ENCODE data around the gene OMA1.
A peak's percentile ranks its signal among the peaks of the same experiment; 100 is the strongest.
"Not testable (repeated sequence)": the region's sequence is repeated elsewhere in the genome, so short reads cannot be mapped to it uniquely, and the experiment has no call there.

OMA1 gene

GRCh38 chr1:58582143-58582542 lies 35.6 kb upstream of the OMA1 start:
- not testable (repeated sequence) for H2AK5ac ChIP-seq (ENCODE audit: low read length); H2BK120ac ChIP-seq (ENCODE audit: insufficient read depth, low read length, poor library complexity); H3K14ac ChIP-seq (ENCODE audit: low read length); H3K79me2 ChIP-seq (ENCODE audit: control insufficient read depth, insufficient read depth, low read length, poor library complexity); H3K9ac ChIP-seq (ENCODE audit: low read length); DNase-seq; H3K4me1 ChIP-seq (ENCODE audit: control insufficient read depth in 1 of 2, insufficient read depth in 2 of 2, low read length in 2 of 2); H3K27me3 ChIP-seq (ENCODE audit: insufficient read depth, low read length); H2BK12ac ChIP-seq (ENCODE audit: low read length); H3K4me2 ChIP-seq (ENCODE audit: low read length); H3K4me3 ChIP-seq (ENCODE audit: low read depth, low read length); H3K27ac ChIP-seq (ENCODE audit: low read depth, low read length); H3K4ac ChIP-seq (ENCODE audit: low read depth, low read length); H2BK5ac ChIP-seq (ENCODE audit: low read depth, low read length, poor library complexity); H3K36me3 ChIP-seq (ENCODE audit: control insufficient read depth in 1 of 2, insufficient read depth in 2 of 2, low read length in 2 of 2); H3K23ac ChIP-seq (ENCODE audit: low read length); H3K18ac ChIP-seq (ENCODE audit: low read length); H4K91ac ChIP-seq (ENCODE audit: low read depth, low read length); H4K12ac ChIP-seq (ENCODE audit: low read depth, low read length); H2AFZ ChIP-seq (ENCODE audit: insufficient read depth, low read length, poor library complexity); H4K8ac ChIP-seq (ENCODE audit: low read depth, low read length); H3K79me1 ChIP-seq (ENCODE audit: low read length); H3K9me3 ChIP-seq (ENCODE audit: insufficient read depth, low read depth, low read length)
- WGBS (ENCODE audit: extremely low coverage, insufficient coverage, insufficient read length): no CpG with 5 or more reads among the region's 1 CpG

DNA sequence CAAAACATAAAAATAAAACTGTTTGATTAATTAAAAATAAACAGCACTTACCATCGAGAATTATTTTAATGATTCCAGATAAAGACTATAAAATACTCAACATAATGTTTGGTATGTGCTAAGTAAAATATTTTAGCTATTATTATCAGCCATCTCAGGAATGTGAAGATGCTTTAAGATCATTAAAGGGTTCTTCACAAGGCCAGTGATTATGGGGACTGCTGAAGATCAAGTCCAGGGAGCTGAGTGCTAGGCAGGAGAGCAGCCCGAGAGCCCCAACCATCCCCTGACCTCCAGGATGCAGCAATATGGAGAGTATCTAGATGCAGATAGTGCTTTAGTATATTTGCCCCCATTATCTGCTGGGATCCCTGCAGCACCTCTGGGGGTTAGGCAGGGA lies 35.1 kb upstream of the OMA1 start:
- no peak overlapping the region for H3K9ac ChIP-seq (ENCODE audit: low read length)
- no peak overlapping the region for H2AFZ ChIP-seq (ENCODE audit: insufficient read depth, low read length, poor library complexity)
- H3K18ac ChIP-seq (ENCODE audit: low read length): no peak overlapping the region
- no peak overlapping the region for H2BK12ac ChIP-seq (ENCODE audit: low read length)
- DNase-seq: no peak
- no peak overlapping the region for H2BK120ac ChIP-seq (ENCODE audit: insufficient read depth, low read length, poor library complexity)
- H3K23ac ChIP-seq (ENCODE audit: low read length): no peak overlapping the region
- H3K4me3 ChIP-seq (ENCODE audit: low read depth, low read length): no peak overlapping the region
- no peak overlapping the region for H3K4me2 ChIP-seq (ENCODE audit: low read length)
- H3K27ac ChIP-seq (ENCODE audit: low read depth, low read length): no peak overlapping the region
- no peak overlapping the region for H4K91ac ChIP-seq (ENCODE audit: low read depth, low read length)
- H3K79me1 ChIP-seq (ENCODE audit: low read length): peaks cover 6% of the 10 kb centered on the region
- no peaks in the 10 kb centered on the region for H3K27me3 ChIP-seq (ENCODE audit: insufficient read depth, low read length)
- H2AK5ac ChIP-seq (ENCODE audit: low read length): no peak overlapping the region
- no peak overlapping the region for H3K14ac ChIP-seq (ENCODE audit: low read length)
- peaks cover 12 to 14% of the 10 kb centered on the region in 2 experiments for H3K4me1 ChIP-seq (ENCODE audit: control insufficient read depth in 1 of 2, insufficient read depth in 2 of 2, low read length in 2 of 2)
- H3K9me3 ChIP-seq (ENCODE audit: insufficient read depth, low read depth, low read length): peaks cover under 1% of the 10 kb centered on the region
- H3K36me3 ChIP-seq (ENCODE audit: control insufficient read depth in 1 of 2, insufficient read depth in 2 of 2, low read length in 2 of 2): no peaks in the 10 kb centered on the region
- H4K12ac ChIP-seq (ENCODE audit: low read depth, low read length): no peak overlapping the region
- no peak overlapping the region for H3K4ac ChIP-seq (ENCODE audit: low read depth, low read length)
- no peak overlapping the region for H2BK5ac ChIP-seq (ENCODE audit: low read depth, low read length, poor library complexity)
- peaks cover 3% of the 10 kb centered on the region for H3K79me2 ChIP-seq (ENCODE audit: control insufficient read depth, insufficient read depth, low read length, poor library complexity)
- no peak overlapping the region for H4K8ac ChIP-seq (ENCODE audit: low read depth, low read length)
- no CpG with 5 or more reads among the region's 2 CpGs for WGBS (ENCODE audit: extremely low coverage, insufficient coverage, insufficient read length)

- Histone ChIP-seq H3K4me2 (ENCODE audit: low read length) (no peak overlapping the region), H3K79me2 (ENCODE audit: control insufficient read depth, insufficient read depth, low read length, poor library complexity) (peaks cover 3% of the 10 kb centered on the region), H3K14ac (ENCODE audit: low read length) (no peak overlapping the region), H3K79me1 (ENCODE audit: low read length) (peaks cover 8% of the 10 kb centered on the region), H2AFZ (ENCODE audit: insufficient read depth, low read length, poor library complexity) (no peak overlapping the region), H3K23ac (ENCODE audit: low read length) (no peak overlapping the region), H3K27me3 (ENCODE audit: insufficient read depth, low read length) (no peaks in the 10 kb centered on the region), H2BK120ac (ENCODE audit: insufficient read depth, low read length, poor library complexity) (no peak overlapping the region), H3K18ac (ENCODE audit: low read length) (no peak overlapping the region), H2BK12ac (ENCODE audit: low read length) (no peak overlapping the region), H2AK5ac (ENCODE audit: low read length) (no peak overlapping the region), H3K9ac (ENCODE audit: low read length) (no peak overlapping the region), H3K27ac (ENCODE audit: low read depth, low read length) (no peak overlapping the region), H3K4me3 (ENCODE audit: low read depth, low read length) (no peak overlapping the region), H4K8ac (ENCODE audit: low read depth, low read length) (no peak overlapping the region), H3K4ac (ENCODE audit: low read depth, low read length) (no peak overlapping the region), H3K36me3 (ENCODE audit: control insufficient read depth in 1 of 2, insufficient read depth in 2 of 2, low read length in 2 of 2) (no peaks in the 10 kb centered on the region), H3K9me3 (ENCODE audit: insufficient read depth, low read depth, low read length) (peaks cover 5% of the 10 kb centered on the region), H4K91ac (ENCODE audit: low read depth, low read length) (no peak overlapping the region), H4K12ac (ENCODE audit: low read depth, low read length) (no peak overlapping the region), H3K4me1 (ENCODE audit: control insufficient read depth in 1 of 2, insufficient read depth in 2 of 2, low read length in 2 of 2) (peaks cover 18 to 20% of the 10 kb centered on the region in 2 experiments), H2BK5ac (ENCODE audit: low read depth, low read length, poor library complexity) (no peak overlapping the region)
- DNase-seq: no peak
- no CpG with 5 or more reads among the region's 1 CpG for WGBS (ENCODE audit: extremely low coverage, insufficient coverage, insufficient read length)
Measured at GRCh38 chr1:58580186-58580585, 33.7 kb upstream of the OMA1 start.

DNA sequence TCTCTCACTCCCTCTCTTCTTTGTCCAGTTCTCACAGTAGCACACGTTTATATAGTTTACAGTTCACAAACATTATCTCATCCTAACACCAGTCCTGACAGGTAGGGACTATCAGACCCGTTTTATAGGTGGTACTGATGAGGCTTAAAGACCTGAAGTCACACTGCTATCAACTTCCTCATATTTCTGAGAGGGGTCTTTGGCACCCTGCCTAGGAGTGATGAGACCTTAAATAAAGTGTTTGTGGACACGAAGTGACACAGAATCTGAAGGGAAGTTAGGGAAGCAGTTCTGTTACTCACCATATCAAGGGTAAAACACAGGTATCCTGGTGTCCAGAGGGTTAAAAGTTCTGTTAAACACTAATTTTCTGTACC lies 31.1 kb upstream of the OMA1 start:
- no CpG with 5 or more reads among the region's 3 CpGs for WGBS (ENCODE audit: extremely low coverage, insufficient coverage, insufficient read length)
- peaks cover 9 to 10% of the 10 kb centered on the region in 2 experiments for H3K4me1 ChIP-seq (ENCODE audit: control insufficient read depth in 1 of 2, insufficient read depth in 2 of 2, low read length in 2 of 2)

More for the DNA sequence above, 31.1 kb upstream of the OMA1 start:
- Histone ChIP-seq H3K27ac (ENCODE audit: low read depth, low read length) (peak overlapping the region; percentile 42), H3K79me1 (ENCODE audit: low read length) (peaks cover 9% of the 10 kb centered on the region), H3K23ac (ENCODE audit: low read length) (no peak overlapping the region), H2BK12ac (ENCODE audit: low read length) (peak overlapping the region; percentile 16), H4K12ac (ENCODE audit: low read depth, low read length) (no peak overlapping the region), H3K4me3 (ENCODE audit: low read depth, low read length) (no peak overlapping the region), H2AK5ac (ENCODE audit: low read length) (no peak overlapping the region), H3K18ac (ENCODE audit: low read length) (no peak overlapping the region), H2BK5ac (ENCODE audit: low read depth, low read length, poor library complexity) (no peak overlapping the region), H3K9me3 (ENCODE audit: insufficient read depth, low read depth, low read length) (peaks cover 5% of the 10 kb centered on the region), H2AFZ (ENCODE audit: insufficient read depth, low read length, poor library complexity) (peak overlapping the region; percentile 68), H3K27me3 (ENCODE audit: insufficient read depth, low read length) (no peaks in the 10 kb centered on the region), H3K4me2 (ENCODE audit: low read length) (peak overlapping the region; percentile 68), H2BK120ac (ENCODE audit: insufficient read depth, low read length, poor library complexity) (no peak overlapping the region), H4K8ac (ENCODE audit: low read depth, low read length) (no peak overlapping the region), H4K91ac (ENCODE audit: low read depth, low read length) (no peak overlapping the region), H3K9ac (ENCODE audit: low read length) (no peak overlapping the region), H3K14ac (ENCODE audit: low read length) (no peak overlapping the region), H3K4ac (ENCODE audit: low read depth, low read length) (no peak overlapping the region), H3K79me2 (ENCODE audit: control insufficient read depth, insufficient read depth, low read length, poor library complexity) (peaks cover 3% of the 10 kb centered on the region), H3K36me3 (ENCODE audit: control insufficient read depth in 1 of 2, insufficient read depth in 2 of 2, low read length in 2 of 2) (no peaks in the 10 kb centered on the region)
- no peak for DNase-seq

All from trophoblast cell (in vitro differentiated cells and primary cell).